DMS153 treated with DMSO at 0.1 percent for 48 hours (cell line): ENCODE results near the gene MYADML2.

Experiments
- DNase-seq: peaks from one replicate; lab custom pipeline; 2025; ENCODE audit not compliant: unreplicated experiment; lab: John Stamatoyannopoulos, UW

The MYADML2 gene

DNA sequence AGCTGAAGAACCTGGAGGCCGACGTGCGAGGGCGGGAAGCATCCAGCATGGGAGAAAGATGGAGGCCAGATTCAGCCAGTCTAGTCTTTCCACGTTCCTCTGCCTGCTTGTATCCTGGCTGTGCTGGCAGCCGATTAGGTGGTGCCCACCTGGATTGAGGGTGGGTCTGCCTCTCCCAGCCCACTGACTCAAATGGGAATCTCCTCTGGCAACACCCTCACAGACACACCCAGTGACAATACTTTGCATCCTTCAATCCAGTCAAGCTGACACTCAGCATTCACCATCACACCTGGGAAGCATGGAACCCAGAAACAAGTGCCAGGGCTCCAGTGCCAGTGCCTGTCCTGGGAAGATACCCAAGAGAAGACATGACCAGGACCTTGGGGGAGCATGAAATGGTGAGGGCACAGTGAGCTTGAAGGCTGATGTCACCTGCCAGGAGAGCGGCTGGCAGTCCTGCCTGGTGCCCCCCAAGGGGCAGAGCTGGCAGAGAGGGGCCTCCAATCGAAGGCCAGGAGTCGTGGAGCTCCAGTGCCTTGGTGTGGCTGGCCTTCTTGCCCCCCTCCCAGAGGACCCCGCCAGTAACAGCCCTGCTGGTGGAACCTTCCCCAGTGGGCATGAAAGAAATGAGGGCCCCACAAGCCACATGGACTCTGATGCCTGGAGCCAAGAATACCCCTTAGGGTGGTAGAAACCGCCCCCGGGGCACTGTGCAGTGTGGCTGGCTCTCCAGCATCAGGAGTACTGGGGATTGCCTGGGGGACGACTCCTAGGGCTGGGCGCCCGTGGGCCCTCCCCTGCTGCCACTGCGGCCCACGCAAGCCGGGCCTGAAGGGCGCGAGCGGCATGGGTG lies 45.6 kb downstream of the MYADML2 start:
- no peak for DNase-seq

DNA sequence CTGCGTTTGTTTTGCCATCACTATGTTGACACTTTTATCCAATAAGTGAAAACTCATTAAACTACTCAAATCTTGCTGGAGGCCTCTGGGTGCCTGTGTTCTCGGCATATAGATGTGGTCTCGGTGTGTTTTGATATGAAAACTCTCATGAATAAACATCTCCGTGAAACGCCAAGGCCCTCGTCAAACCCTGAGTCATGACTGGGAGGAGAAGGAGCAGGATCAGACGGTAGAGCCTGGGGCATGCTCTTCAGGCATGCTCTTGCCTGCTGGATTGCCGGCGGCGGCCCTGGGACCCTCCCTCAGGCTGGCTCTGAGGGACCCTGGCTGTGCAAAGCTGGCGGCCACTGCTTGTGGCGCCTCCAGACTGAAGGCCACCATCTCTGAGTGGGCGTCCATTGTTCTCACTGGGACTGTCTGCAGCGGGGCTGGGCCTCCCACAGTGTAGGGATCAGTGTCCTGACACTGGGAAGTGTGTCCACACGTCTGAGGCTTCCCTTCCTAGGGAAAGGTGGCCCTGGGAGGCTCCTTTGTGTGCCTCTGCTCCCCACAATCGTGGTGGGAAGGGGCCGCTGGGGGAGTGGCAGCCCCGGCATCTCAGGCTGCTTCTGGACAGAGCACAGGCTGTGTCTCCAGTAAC lies 46.7 kb downstream of the MYADML2 start:
- no peak for DNase-seq

GRCh38 chr17:81899514-81900166 lies 47.4 kb downstream of the MYADML2 start:
- DNase-seq, result no peak

DNA sequence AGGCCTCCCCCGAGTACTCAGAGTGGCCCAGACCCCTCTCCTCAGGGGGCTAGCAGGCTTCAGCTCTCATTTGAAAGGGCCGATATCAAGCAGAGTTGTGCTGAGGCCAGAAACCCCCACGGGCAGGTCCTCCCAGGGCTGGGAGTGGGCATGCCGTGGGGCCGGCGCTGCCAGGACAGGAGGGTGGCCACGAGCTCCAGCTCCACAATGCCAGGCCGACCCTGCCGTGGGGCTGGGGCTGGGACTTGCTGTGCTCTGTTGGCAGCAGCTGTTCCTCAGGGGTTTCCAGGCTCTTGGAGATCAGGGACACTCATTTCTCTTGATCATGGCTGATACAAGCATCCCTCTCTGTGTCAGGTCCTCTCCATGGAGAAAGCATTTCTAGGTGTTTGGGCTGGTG lies 48.1 kb downstream of the MYADML2 start:
- no peak for DNase-seq

- DNase-seq, result no peak
These were observed 48.8 kb downstream of the MYADML2 start for GRCh38 chr17:81898029-81898866.

- no peak for DNase-seq
These were observed 51.6 kb downstream of the MYADML2 start for GRCh38 chr17:81895400-81895799.

DNA sequence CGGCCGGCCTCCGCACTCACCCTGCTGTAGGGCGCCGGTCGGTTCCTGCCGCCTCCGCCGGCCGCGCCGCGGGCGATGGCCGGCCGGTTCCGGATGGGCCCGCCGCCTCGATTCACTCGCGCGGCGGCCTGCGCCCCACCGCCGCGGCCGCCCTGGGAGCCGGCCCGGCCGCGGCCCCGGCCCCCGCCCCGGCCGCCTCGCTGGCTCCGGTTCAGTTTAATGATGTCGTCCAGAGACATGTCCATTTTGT lies 55.8 kb downstream of the MYADML2 start:
- no peak for DNase-seq

DNA sequence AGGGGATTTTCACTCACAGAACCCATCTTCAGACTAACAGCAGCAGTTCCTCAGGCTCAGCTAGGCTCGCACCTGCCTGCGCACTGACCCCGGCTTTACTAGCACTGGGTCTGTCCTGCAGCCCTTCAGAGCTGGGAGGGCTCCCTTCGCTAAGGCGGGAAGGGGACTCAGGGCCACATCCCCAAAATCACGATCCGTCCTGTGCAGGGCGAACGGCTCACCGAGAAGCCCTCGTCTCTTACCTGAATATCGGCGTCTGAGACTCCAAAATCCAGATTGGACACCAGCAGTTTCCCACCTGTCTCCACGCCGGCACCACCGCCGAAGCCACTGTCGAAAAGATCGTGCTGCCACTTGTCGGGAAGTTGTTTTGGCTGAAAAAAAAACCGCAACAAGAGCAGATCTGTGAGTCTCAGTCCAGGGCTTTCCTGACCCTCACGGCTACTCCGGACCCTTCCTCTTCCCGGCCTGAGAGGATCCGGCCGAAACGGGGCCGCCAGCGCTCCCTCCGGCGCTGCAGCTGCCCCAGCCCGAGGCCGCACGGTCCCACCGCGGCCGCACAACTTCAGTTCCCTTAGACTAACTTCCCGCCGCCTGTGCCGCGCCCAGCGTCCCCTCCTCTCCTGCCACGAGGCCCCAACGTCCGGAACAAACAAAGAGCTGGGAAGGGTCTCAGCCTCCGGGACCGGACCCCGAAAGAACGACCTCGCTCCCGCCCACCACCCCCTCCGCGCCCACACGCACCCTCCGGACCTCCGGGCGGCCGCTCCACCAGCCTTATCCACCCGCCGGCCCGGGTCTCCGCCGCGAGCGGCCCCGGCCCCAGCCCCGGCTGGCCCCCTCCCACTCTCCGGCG lies 56.4 kb downstream of the MYADML2 start:
- no peak for DNase-seq
